GM12873 (cell line): ENCODE measurements around the gene G0S2.

Source experiments
- TF ChIP-seq, protein P1 (sequence below): IDR thresholded peaks from 2 replicates; pipeline ENCODE4 v1.5.1; 2012; ENCODE audit warnings: low read depth, mild to moderate bottlenecking, moderate library complexity, low read length, control low read depth; ENCODE audit not compliant: insufficient read depth; ENCODE audit errors: missing control alignments

G0S2 gene, protein sequence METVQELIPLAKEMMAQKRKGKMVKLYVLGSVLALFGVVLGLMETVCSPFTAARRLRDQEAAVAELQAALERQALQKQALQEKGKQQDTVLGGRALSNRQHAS

DNA sequence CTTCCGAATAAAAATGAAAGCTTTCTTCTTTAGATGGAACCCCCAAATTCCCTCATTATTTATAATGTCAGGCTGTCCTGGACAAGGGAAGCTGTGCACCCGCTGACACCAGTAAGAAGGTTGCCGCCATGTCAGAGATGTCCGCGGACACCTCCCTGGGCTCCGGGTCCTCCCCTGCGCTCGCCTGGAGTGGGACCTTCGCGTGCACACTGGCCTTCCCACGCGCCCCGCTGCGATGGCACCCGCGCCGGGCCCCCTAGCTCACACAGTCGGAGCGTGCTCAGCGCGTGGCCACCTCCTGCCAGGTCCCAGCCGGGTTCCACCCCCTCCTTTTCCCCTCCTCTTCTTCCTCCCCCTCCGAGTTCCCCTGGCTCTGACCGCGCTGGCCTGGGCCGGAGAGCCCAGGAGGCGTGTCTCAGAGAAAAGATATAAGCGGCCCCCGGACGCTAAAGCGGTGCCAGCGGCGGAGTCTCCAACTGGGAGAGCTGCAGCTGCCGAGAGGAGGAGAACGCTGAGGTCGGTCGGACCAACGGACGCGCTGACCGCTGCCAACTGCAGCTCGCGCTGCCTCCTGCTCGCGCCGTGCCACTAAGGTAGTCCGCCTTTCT, at the start of gene G0S2:
G0S2 (plus strand) TSS at position 456 of the 608 bp plus-strand sequence. CDS start 273 bp downstream, outside the sequence.
- TF ChIP-seq, protein P1, sequence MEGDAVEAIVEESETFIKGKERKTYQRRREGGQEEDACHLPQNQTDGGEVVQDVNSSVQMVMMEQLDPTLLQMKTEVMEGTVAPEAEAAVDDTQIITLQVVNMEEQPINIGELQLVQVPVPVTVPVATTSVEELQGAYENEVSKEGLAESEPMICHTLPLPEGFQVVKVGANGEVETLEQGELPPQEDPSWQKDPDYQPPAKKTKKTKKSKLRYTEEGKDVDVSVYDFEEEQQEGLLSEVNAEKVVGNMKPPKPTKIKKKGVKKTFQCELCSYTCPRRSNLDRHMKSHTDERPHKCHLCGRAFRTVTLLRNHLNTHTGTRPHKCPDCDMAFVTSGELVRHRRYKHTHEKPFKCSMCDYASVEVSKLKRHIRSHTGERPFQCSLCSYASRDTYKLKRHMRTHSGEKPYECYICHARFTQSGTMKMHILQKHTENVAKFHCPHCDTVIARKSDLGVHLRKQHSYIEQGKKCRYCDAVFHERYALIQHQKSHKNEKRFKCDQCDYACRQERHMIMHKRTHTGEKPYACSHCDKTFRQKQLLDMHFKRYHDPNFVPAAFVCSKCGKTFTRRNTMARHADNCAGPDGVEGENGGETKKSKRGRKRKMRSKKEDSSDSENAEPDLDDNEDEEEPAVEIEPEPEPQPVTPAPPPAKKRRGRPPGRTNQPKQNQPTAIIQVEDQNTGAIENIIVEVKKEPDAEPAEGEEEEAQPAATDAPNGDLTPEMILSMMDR, result no peak

- TF ChIP-seq, protein P1, result no peak
Measured at GRCh38 chr1:209625791-209626285, 49.4 kb upstream of the G0S2 start.

GRCh38 chr1:209626346-209627026, 48.7 kb upstream of the G0S2 start:
- TF ChIP-seq, protein P1, result no peak

DNA sequence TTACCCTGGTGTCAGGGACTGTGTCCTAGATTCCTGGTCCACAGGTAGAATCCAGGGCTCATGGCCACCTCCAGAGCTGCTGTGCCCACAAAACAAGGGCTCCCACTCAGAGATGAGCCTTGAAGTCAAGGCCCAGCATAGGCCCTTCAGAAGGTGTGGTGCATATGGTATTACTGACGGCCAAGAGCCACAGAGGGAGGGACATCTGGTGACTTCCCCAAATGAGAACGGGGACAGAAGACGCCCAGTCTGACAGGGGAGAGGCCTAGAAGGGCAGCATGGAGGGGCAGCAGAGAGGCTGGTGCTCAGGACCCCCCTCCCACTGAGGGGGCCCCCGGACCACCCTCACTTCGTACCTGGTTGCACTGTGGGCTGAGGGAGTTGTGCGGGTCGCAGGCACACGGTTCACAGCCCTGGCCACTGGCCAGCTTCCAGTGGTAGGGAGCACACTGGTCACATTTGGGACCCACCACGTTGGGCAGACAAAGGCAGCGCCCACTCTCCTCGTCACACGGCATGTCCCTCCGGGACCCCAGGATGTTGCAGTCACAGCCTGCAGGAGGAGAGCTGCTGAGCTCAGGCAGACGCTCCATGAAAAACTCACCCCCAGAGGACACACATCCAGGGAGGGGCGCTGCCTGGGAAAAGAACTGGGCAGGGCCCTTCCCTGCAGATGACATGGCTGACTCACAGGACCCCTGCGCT, 48.0 kb upstream of the G0S2 start:
- TF ChIP-seq, protein P1, result no peak

- TF ChIP-seq, protein P1, result peak; percentile 99
Measured at GRCh38 chr1:209627732-209628196, 47.4 kb upstream of the G0S2 start.

DNA sequence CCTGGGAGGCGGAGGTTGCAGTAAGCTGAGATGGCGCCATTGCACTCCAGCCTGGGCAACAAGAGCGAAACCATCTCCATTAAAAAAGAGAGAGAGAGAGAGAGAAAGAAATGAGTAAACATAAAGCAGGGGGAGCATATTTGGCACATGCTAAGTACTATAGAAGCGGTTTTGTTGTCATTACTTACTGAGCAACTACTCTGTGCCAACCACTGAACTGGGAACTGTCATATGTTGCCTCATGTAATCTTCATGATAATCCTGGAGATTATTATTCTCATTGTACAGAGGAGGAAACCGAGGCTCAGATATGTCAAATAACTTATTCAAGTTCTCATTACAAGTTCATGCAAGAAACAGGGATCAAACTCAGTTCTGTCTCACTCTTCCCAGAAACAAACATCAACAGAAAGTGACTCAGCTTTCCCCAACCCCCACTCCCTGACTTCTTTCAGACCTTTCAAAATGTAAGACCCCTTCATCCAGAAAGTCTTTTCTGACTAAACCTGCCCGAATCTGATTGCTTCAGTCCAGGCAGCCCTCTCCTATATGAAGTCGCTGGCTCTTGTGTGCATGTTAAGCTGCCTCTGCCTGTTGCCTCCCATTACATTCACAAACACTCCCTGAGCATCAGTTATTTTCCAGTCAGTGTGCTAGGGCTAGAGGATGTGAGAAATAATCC, 46.5 kb upstream of the G0S2 start:
- TF ChIP-seq, protein P1, result no peak
